OCI-LY3 (cell line): ENCODE data around the gene CLMN.

Source experiments
- EZH2phosphoT487 ChIP-seq: fragments of 200-600 bp; shearing (Covaris generic); IDR thresholded peaks from 2 replicates; pipeline ENCODE4 v1.6.1; 2018; ENCODE audit warnings: antibody characterized with exemption, mixed run types, low read depth
- TF ChIP-seq, protein P1 (sequence below): fragments of 200-600, 300-600 bp; sonication (generic); IDR thresholded peaks from 2 replicates; pipeline ENCODE4 v1.5.1; 2014; ENCODE audit warnings: antibody characterized with exemption, low read length, low read depth

DNA sequence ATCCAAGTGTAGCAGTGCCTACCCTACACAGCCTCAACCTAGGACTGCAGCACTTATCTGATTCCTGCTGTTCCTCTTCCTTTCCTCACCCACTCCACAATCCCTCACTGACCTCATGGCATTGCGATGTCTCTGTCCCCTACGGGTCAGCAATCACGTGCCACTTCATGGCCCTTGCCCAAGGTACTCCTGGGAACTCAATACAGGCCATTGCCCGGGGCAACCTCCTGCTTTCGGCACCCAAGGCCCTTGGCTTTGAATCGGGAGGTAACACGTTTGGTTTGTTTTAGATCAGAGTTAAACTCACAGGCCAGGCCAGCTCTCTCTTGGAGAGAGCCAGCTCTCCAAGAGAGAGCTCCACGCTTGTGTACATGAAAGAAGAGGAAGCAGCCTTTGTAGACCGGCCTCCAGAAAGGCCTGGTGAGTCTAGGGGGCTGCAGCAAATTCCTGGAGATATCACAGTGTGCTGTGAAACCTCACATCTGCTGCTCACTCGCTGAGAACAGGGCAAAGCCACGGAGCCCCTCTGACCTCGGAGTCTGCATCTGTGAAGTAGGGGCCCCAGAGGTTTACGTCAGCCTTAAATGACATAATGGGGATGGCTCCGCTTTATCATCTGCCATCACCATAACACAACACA is 12.2 kb downstream of the CLMN start:
- TF ChIP-seq, protein P1, sequence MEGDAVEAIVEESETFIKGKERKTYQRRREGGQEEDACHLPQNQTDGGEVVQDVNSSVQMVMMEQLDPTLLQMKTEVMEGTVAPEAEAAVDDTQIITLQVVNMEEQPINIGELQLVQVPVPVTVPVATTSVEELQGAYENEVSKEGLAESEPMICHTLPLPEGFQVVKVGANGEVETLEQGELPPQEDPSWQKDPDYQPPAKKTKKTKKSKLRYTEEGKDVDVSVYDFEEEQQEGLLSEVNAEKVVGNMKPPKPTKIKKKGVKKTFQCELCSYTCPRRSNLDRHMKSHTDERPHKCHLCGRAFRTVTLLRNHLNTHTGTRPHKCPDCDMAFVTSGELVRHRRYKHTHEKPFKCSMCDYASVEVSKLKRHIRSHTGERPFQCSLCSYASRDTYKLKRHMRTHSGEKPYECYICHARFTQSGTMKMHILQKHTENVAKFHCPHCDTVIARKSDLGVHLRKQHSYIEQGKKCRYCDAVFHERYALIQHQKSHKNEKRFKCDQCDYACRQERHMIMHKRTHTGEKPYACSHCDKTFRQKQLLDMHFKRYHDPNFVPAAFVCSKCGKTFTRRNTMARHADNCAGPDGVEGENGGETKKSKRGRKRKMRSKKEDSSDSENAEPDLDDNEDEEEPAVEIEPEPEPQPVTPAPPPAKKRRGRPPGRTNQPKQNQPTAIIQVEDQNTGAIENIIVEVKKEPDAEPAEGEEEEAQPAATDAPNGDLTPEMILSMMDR, result no peak
- TF ChIP-seq EZH2phosphoT487, result no peak
